ENCODE data around the gene FSD1.
"Not testable (repeated sequence)": the region's sequence is repeated elsewhere in the genome, so short reads cannot be mapped to it uniquely, and the experiment has no call there.

Gene FSD1

GRCh38 chr19:4319067-4319718 lies 14.8 kb downstream of the FSD1 start:
- no peak for DNase-seq

GRCh38 chr19:4320419-4320818 lies 16.0 kb downstream of the FSD1 start:
- DNase-seq = no peak

- no peak for DNase-seq
Observed at GRCh38 chr19:4322942-4323665, 18.7 kb downstream of the FSD1 start.

GRCh38 chr19:4323692-4324091 lies 19.3 kb downstream of the FSD1 start:
- no peak for DNase-seq

- DNase-seq = no peak
Observed at GRCh38 chr19:4324228-4324627, 19.8 kb downstream of the FSD1 start.

GRCh38 chr19:4326215-4326836 lies 21.9 kb downstream of the FSD1 start:
- no peak for DNase-seq

- no peak for DNase-seq
Observed at GRCh38 chr19:4326837-4327251, 22.4 kb downstream of the FSD1 start.

- DNase-seq = peak; percentile 55
Observed at GRCh38 chr19:4327252-4327876, 23.0 kb downstream of the FSD1 start.

- no peak for DNase-seq
Observed at GRCh38 chr19:4327877-4328242, 23.5 kb downstream of the FSD1 start.

GRCh38 chr19:4328243-4328990 lies 24.0 kb downstream of the FSD1 start:
- DNase-seq = peak; percentile 97

- DNase-seq = not testable (repeated sequence)
Observed at GRCh38 chr19:4328991-4329681, 24.7 kb downstream of the FSD1 start.

GRCh38 chr19:4329858-4330257 lies 25.5 kb downstream of the FSD1 start:
- DNase-seq = no peak

GRCh38 chr19:4334929-4335570 lies 30.7 kb downstream of the FSD1 start:
- no peak for DNase-seq

- no peak for DNase-seq
Observed at GRCh38 chr19:4337906-4338440, 33.6 kb downstream of the FSD1 start.

- no peak for DNase-seq
Observed at GRCh38 chr19:4338441-4339355, 34.3 kb downstream of the FSD1 start, which contains the start of gene STAP2. Gene STAP2, minus strand, starts transcription at chr19:4338827. Its CDS starts 74 bp downstream, at chr19:4338753.

GRCh38 chr19:4342314-4342614 lies 37.9 kb downstream of the FSD1 start:
- no peak for DNase-seq

GRCh38 chr19:4342615-4343369 lies 38.4 kb downstream of the FSD1 start:
- DNase-seq = peak; percentile 100

GRCh38 chr19:4343370-4344307 lies 39.2 kb downstream of the FSD1 start, which contains the start of gene MPND:
Gene MPND, plus strand, starts transcription at chr19:4343562. Its CDS starts 32 bp downstream, at chr19:4343594.
- DNase-seq = peak; percentile 83

Data from fibroblast of skin of scalp (primary cell).